ENCODE measurements around the gene ZGPAT.

Gene ZGPAT

GRCh38 chr20:63734946-63735858 is 27.4 kb downstream of the ZGPAT start:
- DNase-seq: no peak

GRCh38 chr20:63735859-63736718 is 28.2 kb downstream of the ZGPAT start, which contains the start of gene LIME1:
Gene LIME1 (plus strand): TSS chr20:63736664. CDS start chr20:63737550, 886 bp downstream.
- DNase-seq: peak; percentile 64

- DNase-seq: peak; percentile 62
Observed at GRCh38 chr20:63736893-63737694, 29.3 kb downstream of the ZGPAT start.

- DNase-seq: no peak
Observed at GRCh38 chr20:63737695-63737944, 29.8 kb downstream of the ZGPAT start.

- peak; percentile 44 for DNase-seq
Observed at GRCh38 chr20:63737945-63738686, 30.3 kb downstream of the ZGPAT start.

- DNase-seq: no peak
Observed at GRCh38 chr20:63738687-63739129, 30.9 kb downstream of the ZGPAT start.

- peak; percentile 79 for DNase-seq
Observed at GRCh38 chr20:63739130-63740069, 31.6 kb downstream of the ZGPAT start, which contains the start of gene SLC2A4RG. Gene SLC2A4RG (plus strand): TSS chr20:63739776. CDS start chr20:63739913, 137 bp downstream.

GRCh38 chr20:63740070-63740626 is 32.3 kb downstream of the ZGPAT start:
- peak; percentile 44 for DNase-seq

- DNase-seq: peak; percentile 37
Observed at GRCh38 chr20:63740627-63741353, 33.0 kb downstream of the ZGPAT start.

- no peak for DNase-seq
Observed at GRCh38 chr20:63741354-63741675, 33.5 kb downstream of the ZGPAT start.

- DNase-seq: no peak
Observed at GRCh38 chr20:63741676-63742380, 34.0 kb downstream of the ZGPAT start.

GRCh38 chr20:63742381-63743024 is 34.7 kb downstream of the ZGPAT start:
- DNase-seq: no peak

- no peak for DNase-seq
Observed at GRCh38 chr20:63743210-63743970, 35.6 kb downstream of the ZGPAT start.

- no peak for DNase-seq
Observed at GRCh38 chr20:63744158-63744557, 36.3 kb downstream of the ZGPAT start.

GRCh38 chr20:63744574-63745423 is 37.0 kb downstream of the ZGPAT start:
- DNase-seq: no peak

- no peak for DNase-seq
Observed at GRCh38 chr20:63745424-63745805, 37.6 kb downstream of the ZGPAT start.
